Stomach smooth muscle (tissue), 2 donors: ENCODE data around the gene MPRIP.

Experiments used
- H3K27ac ChIP-seq: one replicate; pipeline ENCODE4 v1.7.0; 2013; ENCODE audit warnings: mild to moderate bottlenecking, low read length, inconsistent platforms
- H3K27me3 ChIP-seq, 2 donors: one replicate each; pipeline ENCODE4 v1.7.0; 2013; ENCODE audit warnings: low read length in 2 of 2; ENCODE audit not compliant: insufficient read depth in 2 of 2, control insufficient read depth in 1 of 2
- H3K36me3 ChIP-seq, 2 donors: one replicate each; pipeline ENCODE4 v1.7.0; 2013; ENCODE audit warnings: low read length in 2 of 2; ENCODE audit not compliant: control insufficient read depth in 2 of 2, insufficient read depth in 2 of 2
- H3K4me1 ChIP-seq: one replicate; pipeline ENCODE4 v1.7.0; 2013; ENCODE audit warnings: low read length; ENCODE audit not compliant: control insufficient read depth, insufficient read depth
- H3K4me3 ChIP-seq, 2 donors: one replicate each; pipeline ENCODE4 v1.7.0; 2013; ENCODE audit warnings: low read length in 2 of 2
- H3K9ac ChIP-seq, 2 donors: one replicate each; pipeline ENCODE4 v1.7.0; 2013; ENCODE audit warnings: low read length in 2 of 2, mild to moderate bottlenecking in 1 of 2
- H3K9me3 ChIP-seq, 2 donors: one replicate each; pipeline ENCODE4 v1.7.0; 2013; ENCODE audit warnings: low read length in 2 of 2; ENCODE audit not compliant: control insufficient read depth in 2 of 2
- donor health status: healthy.
- donor health status: Pancreatic carcinoma.

MPRIP gene

GRCh38 chr17:17090642-17091103 is 48.4 kb downstream of the MPRIP start:
- H3K9me3 ChIP-seq = no peaks in the 10 kb centered on the region
- H3K36me3 ChIP-seq = peaks cover 4 to 12% of the 10 kb centered on the region in 2 donors
- no peaks in the 10 kb centered on the region for H3K27me3 ChIP-seq
- no peak overlapping the region for H3K4me3 ChIP-seq
- no peak overlapping the region for H3K27ac ChIP-seq
- peaks cover 32% of the 10 kb centered on the region for H3K4me1 ChIP-seq
- H3K9ac ChIP-seq = no peak overlapping the region

GRCh38 chr17:17091276-17091675 is 49.0 kb downstream of the MPRIP start:
- Histone ChIP-seq H3K27ac (no peak overlapping the region), H3K9me3 (no peaks in the 10 kb centered on the region), H3K27me3 (no peaks in the 10 kb centered on the region), H3K4me1 (peaks cover 35% of the 10 kb centered on the region), H3K4me3 (no peak overlapping the region), H3K9ac (no peak overlapping the region), H3K36me3 (peaks cover 4 to 12% of the 10 kb centered on the region in 2 donors)

- Histone ChIP-seq H3K9me3 (no peaks in the 10 kb centered on the region), H3K27me3 (no peaks in the 10 kb centered on the region), H3K4me3 (no peak overlapping the region), H3K4me1 (peaks cover 41% of the 10 kb centered on the region), H3K27ac (no peak overlapping the region), H3K9ac (no peak overlapping the region), H3K36me3 (peaks cover 4 to 12% of the 10 kb centered on the region in 2 donors)
These were observed 49.8 kb downstream of the MPRIP start for GRCh38 chr17:17091856-17092756.

GRCh38 chr17:17093764-17094163 is 51.5 kb downstream of the MPRIP start:
- Histone ChIP-seq H3K9me3 (no peaks in the 10 kb centered on the region), H3K9ac (no peak overlapping the region), H3K4me1 (peaks cover 49% of the 10 kb centered on the region), H3K27me3 (no peaks in the 10 kb centered on the region), H3K27ac (no peak overlapping the region), H3K4me3 (no peak overlapping the region), H3K36me3 (peaks cover 0 to 8% of the 10 kb centered on the region in 2 donors)

GRCh38 chr17:17096438-17097178 is 54.4 kb downstream of the MPRIP start:
- peaks cover 44% of the 10 kb centered on the region for H3K4me1 ChIP-seq
- no peak overlapping the region for H3K27ac ChIP-seq
- peaks cover 0 to under 1% of the 10 kb centered on the region in 2 donors for H3K36me3 ChIP-seq
- H3K4me3 ChIP-seq = no peak overlapping the region
- H3K9ac ChIP-seq = no peak overlapping the region
- H3K9me3 ChIP-seq = no peaks in the 10 kb centered on the region
- no peaks in the 10 kb centered on the region for H3K27me3 ChIP-seq

GRCh38 chr17:17097763-17098345 is 55.6 kb downstream of the MPRIP start:
- Histone ChIP-seq H3K4me1 (peaks cover 34% of the 10 kb centered on the region), H3K36me3 (peaks cover 0 to 2% of the 10 kb centered on the region in 2 donors), H3K9me3 (no peaks in the 10 kb centered on the region), H3K9ac (peak overlapping the region in 1 of 2 donors; percentile 3), H3K27ac (peak overlapping the region; percentile 62), H3K4me3 (no peak overlapping the region), H3K27me3 (no peaks in the 10 kb centered on the region)

- H3K9ac ChIP-seq = peak overlapping the region; percentile 3 to 58
- H3K4me3 ChIP-seq = peak overlapping the region in 1 of 2 donors; percentile 8
These were observed 56.4 kb downstream of the MPRIP start for GRCh38 chr17:17098551-17099179.

GRCh38 chr17:17102176-17102575 is 59.9 kb downstream of the MPRIP start:
- Histone ChIP-seq H3K4me1 (peaks cover 45% of the 10 kb centered on the region), H3K9ac (no peak overlapping the region), H3K27me3 (no peaks in the 10 kb centered on the region), H3K9me3 (no peaks in the 10 kb centered on the region), H3K4me3 (no peak overlapping the region), H3K36me3 (peaks cover 2 to 5% of the 10 kb centered on the region in 2 donors), H3K27ac (no peak overlapping the region)

More at GRCh38 chr17:17098551-17099179, 56.4 kb downstream of the MPRIP start:
- Histone ChIP-seq H3K27ac (peak overlapping the region; percentile 62), H3K9me3 (no peaks in the 10 kb centered on the region), H3K4me1 (peaks cover 36% of the 10 kb centered on the region), H3K36me3 (peaks cover 0 to 2% of the 10 kb centered on the region in 2 donors), H3K27me3 (no peaks in the 10 kb centered on the region)

GRCh38 chr17:17103160-17103559 is 60.9 kb downstream of the MPRIP start:
- Histone ChIP-seq H3K9me3 (no peaks in the 10 kb centered on the region), H3K36me3 (peaks cover 2 to 5% of the 10 kb centered on the region in 2 donors), H3K9ac (peak overlapping the region in 1 of 2 donors; percentile 21), H3K4me1 (peaks cover 48% of the 10 kb centered on the region), H3K27ac (no peak overlapping the region), H3K27me3 (no peaks in the 10 kb centered on the region), H3K4me3 (no peak overlapping the region)

- no peak overlapping the region for H3K4me3 ChIP-seq
- no peaks in the 10 kb centered on the region for H3K9me3 ChIP-seq
- no peak overlapping the region for H3K9ac ChIP-seq
- H3K36me3 ChIP-seq = peaks cover 2 to 5% of the 10 kb centered on the region in 2 donors
- peaks cover 48% of the 10 kb centered on the region for H3K4me1 ChIP-seq
- H3K27me3 ChIP-seq = no peaks in the 10 kb centered on the region
- no peak overlapping the region for H3K27ac ChIP-seq
These were observed 61.8 kb downstream of the MPRIP start for GRCh38 chr17:17104036-17104435.
